Lower leg skin (tissue), 3 donors: ENCODE data around the gene PCDHA4.

Experiments used
- CTCF ChIP-seq, 3 donors: fragments of 450-650 bp; IDR thresholded peaks; one replicate each; pipeline ENCODE4 v1.5.1; 2016; ENCODE audit warnings: antibody characterized with exemption in 3 of 3, mild to moderate bottlenecking in 3 of 3, moderate library complexity in 2 of 3
- POLR2A ChIP-seq, 2 donors: fragments of 450-650 bp; IDR thresholded peaks; one replicate each; pipeline ENCODE4 v1.6.1; 2016 to 2017; ENCODE audit warnings: antibody characterized with exemption in 2 of 2, mild to moderate bottlenecking in 1 of 2, moderate library complexity in 1 of 2

- TF ChIP-seq CTCF (IDR thresholded peaks at IDR 0.05) (no peak), POLR2A (IDR thresholded peaks at IDR 0.05) (no peak)
Measured at GRCh38 chr5:140840978-140841962, 34.4 kb downstream of the PCDHA4 start, which contains the start of gene PCDHA8.
